Stomach (tissue), 9 donors: ENCODE data around the gene ZDHHC7. TPM values are rescaled to one million over a fixed set of nuclear protein-coding genes. Genes with fewer than 3 reads are reported as not detected.

Experiments used
- DNase-seq, 2 donors: peaks; one replicate each; pipeline versions ENCODE4 v3.0.0 to v3.0.0-alpha.2; 2013 to 2019
- H3K27ac ChIP-seq, 5 donors: fragments of 200-600 bp in 4 of 5; sonication (generic) in 4 of 5; one replicate each; pipeline ENCODE4 v1.5.1; 2013 to 2019; ENCODE audit warnings: mild to moderate bottlenecking in 1 of 5, moderate library complexity in 1 of 5
- H3K27me3 ChIP-seq, 3 donors: fragments of 200-600 bp; sonication (generic); one replicate each; pipeline ENCODE4 v1.5.1; 2017 to 2019; ENCODE audit warnings: mixed run types in 1 of 3
- H3K36me3 ChIP-seq, 4 donors: fragments of 200-600 bp; sonication (generic); 1 replicate in 3 of 4; 2 replicates in 1 of 4; pipeline ENCODE4 v1.5.1; 2016 to 2019
- H3K4me1 ChIP-seq, 4 donors: fragments of 200-600 bp; sonication (generic); one replicate each; pipeline ENCODE4 v1.5.1; 2016 to 2019
- H3K4me3 ChIP-seq, 4 donors: fragments of 200-600 bp; sonication (generic) in 3 of 4; one replicate each; pipeline ENCODE4 v1.5.1; 2016 to 2019; ENCODE audit warnings: mild to moderate bottlenecking in 1 of 4
- H3K9me3 ChIP-seq, 4 donors: fragments of 200-600 bp; sonication (generic); one replicate each; pipeline ENCODE4 v1.5.1; 2016 to 2019
- EP300 ChIP-seq: sonication (generic); formaldehyde crosslinking; IDR thresholded peaks from one replicate; pipeline ENCODE4 v1.6.1; 2017; ENCODE audit warnings: antibody characterized with exemption
- POLR2A ChIP-seq, 4 donors: fragments of 450-650 bp; IDR thresholded peaks; one replicate each; pipeline ENCODE4 v1.6.1; 2016; ENCODE audit warnings: antibody characterized with exemption in 4 of 4, control low read depth in 2 of 4, mild to moderate bottlenecking in 1 of 4, moderate library complexity in 1 of 4
- POLR2AphosphoS5 ChIP-seq, 3 donors: sonication (generic); formaldehyde crosslinking; IDR thresholded peaks; one replicate each; pipeline ENCODE4 v1.6.1; 2016; ENCODE audit warnings: antibody characterized with exemption in 3 of 3
- WGBS, 5 donors: extraction: QIAGEN DNeasy Blood & Tissue Kit in 3 of 5; methylation state at CpG; one replicate each; pipeline versions ENCODE4 v1.1.5 to v1.1.7; 2013 to 2018; 5-methylcytosine and 5-hydroxymethylcytosine counted together
- intact Hi-C: fragments of 100-400 bp; cut with DNase I; formaldehyde crosslinking; loops from one replicate; pipeline ENCODE4 v1.15.1; 2023; ENCODE audit warnings: low total_unique reads
- polyA plus RNA-seq, 3 donors: library from polyadenylated mRNA; stranded (reverse); fragments of 200-250 nt; gene quantifications; one replicate each; pipeline ENCODE4 v1.2.3, GENCODE V29; 2013
- total RNA-seq, 5 donors: library from RNA; depleted of rRNA; stranded (reverse); fragments of >200 nt; gene quantifications; one replicate each; pipeline versions ENCODE4 v1.1.0 to v1.2.3, GENCODE V29; 2014 to 2016
- TF ChIP-seq, protein P1 (sequence below), 7 experiments: fragments of 450-650 bp in 4 of 7; fragments of 200-600 bp in 3 of 7; sonication (generic) in 3 of 7; IDR thresholded peaks; one replicate each; pipeline ENCODE4 v1.5.1; 2016 to 2019; ENCODE audit warnings: antibody characterized with exemption in 7 of 7, control low read depth in 2 of 7, mild to moderate bottlenecking in 1 of 7
- donor health status: healthy with polysubstance abuse.
- donor health status: Bipolar disorder and iron deficiency.
- donor health status: healthy.

Gene ZDHHC7
- total and polyA plus RNA-seq, 8 donors: 15.0 to 358 (median 56.2) TPM

DNA sequence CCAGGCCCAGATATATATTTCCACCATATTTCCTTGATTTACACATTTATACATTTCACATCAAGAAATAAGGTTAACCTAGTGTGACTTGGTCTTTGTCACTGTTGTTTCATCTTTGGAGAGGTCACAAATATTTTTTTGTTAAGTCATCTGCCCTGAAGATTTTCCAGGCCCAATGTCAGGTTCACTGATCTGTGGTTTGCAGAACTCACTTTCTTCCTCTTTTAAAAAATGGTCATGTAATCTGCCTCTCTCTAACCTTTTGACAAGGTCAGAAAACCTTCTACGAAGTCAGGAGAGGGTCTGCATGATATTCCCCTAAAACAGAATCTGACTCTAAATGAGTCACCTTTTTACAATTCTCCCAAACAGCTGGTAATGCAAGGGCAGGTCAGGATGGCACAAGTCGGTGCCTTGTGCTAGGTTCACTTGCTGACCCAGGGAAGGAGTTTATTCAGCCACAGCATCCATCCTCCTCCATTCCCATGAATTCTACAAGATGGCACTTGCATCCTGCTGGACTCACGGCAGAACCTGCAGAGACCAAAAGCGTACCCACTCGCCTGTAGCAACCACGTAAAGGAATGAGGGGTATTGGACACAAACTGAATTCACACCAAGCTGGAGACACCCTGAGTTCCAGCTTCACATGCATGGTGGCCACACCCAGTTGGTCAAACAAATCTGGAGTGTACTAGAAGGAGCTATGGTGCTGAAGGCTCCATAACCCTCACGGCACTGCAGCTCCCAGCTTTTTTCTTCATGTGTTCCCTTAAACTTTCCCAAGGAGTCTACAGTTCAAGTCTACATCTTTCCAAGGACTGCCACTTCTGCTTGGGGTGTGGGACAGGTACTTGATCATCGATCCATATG lies 14.7 kb upstream of the ZDHHC7 start:
- H3K4me1 ChIP-seq: peaks cover 13 to 54% (median 39%) of the 10 kb centered on the region in 4 donors
- H3K36me3 ChIP-seq: no peaks in the 10 kb centered on the region
- H3K27me3 ChIP-seq: no peaks in the 10 kb centered on the region
- peak; percentile 46 to 72 for DNase-seq
- peak overlapping the region; percentile 32 to 97 (median 95) for H3K27ac ChIP-seq
- WGBS, 5 donors: 65 to 76% (median 70%) methylated on average over 8 of the region's 8 CpGs
- peak overlapping the region in 2 of 4 donors; percentile 69 to 79 for H3K4me3 ChIP-seq
- TF ChIP-seq EP300: no peak
- peak in 1 of 3 donors; percentile 29 for TF ChIP-seq POLR2AphosphoS5 (IDR thresholded peaks at IDR 0.05)
- no peaks in the 10 kb centered on the region for H3K9me3 ChIP-seq
- intact Hi-C loops: no loop called here

GRCh38 chr16:85019659-85020245 lies 8.4 kb upstream of the ZDHHC7 start:
- H3K36me3 ChIP-seq: no peaks in the 10 kb centered on the region
- H3K4me1 ChIP-seq: peaks cover 6 to 24% (median 12%) of the 10 kb centered on the region in 4 donors
- H3K27ac ChIP-seq: peak overlapping the region in 4 of 5 donors; percentile 25 to 53 (median 36)
- DNase-seq: peak in 1 of 2 donors; percentile 90
- no peak overlapping the region for H3K4me3 ChIP-seq
- whole genome bisulfite sequencing, 5 donors: 25 to 50% (median 35%) methylated on average over 9 of the region's 9 CpGs
- intact Hi-C loops: no loop called here
- TF ChIP-seq EP300: no peak
- TF ChIP-seq POLR2AphosphoS5 (IDR thresholded peaks at IDR 0.05): peak in 1 of 3 donors; percentile 8
- H3K27me3 ChIP-seq: no peaks in the 10 kb centered on the region
- H3K9me3 ChIP-seq: no peaks in the 10 kb centered on the region

DNA sequence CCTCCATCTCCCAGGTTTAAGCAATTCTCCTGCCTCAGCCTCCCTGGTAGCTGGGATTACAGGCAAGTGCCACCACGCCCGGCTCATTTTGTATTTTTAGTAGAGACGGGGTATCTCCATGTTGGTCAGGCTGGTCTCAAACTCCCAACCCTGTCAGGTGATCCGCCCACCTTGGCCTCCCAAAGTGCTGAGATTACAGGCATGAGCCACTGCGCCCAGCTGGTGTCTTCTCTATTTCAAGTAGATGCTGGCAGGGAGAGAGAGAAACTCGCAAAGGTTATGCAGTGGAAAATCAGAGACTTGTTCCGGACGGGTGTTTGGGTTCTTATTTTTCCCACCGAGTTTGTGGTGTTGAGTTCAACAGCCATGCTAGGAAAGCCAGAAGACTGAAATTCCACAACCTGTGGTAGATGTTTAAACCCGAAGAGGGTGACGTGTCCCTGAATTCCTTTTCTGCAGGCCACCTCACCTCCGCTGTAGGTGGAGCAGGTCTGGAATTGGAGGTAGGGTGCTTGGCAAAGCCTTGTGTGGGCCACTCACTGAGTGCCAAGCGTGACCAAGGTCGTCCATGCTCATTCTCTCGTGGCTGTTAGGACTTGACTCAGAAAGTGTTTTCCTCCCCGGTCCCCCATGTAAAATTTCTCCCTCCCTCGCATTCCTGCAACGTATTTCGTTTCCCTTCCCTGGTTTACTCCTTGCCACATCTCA lies 7.3 kb upstream of the ZDHHC7 start:
- Histone ChIP-seq H3K27me3 (no peaks in the 10 kb centered on the region), H3K4me1 (peaks cover 6 to 35% (median 18%) of the 10 kb centered on the region in 4 donors), H3K4me3 (no peak overlapping the region), H3K9me3 (no peaks in the 10 kb centered on the region), H3K36me3 (no peaks in the 10 kb centered on the region), H3K27ac (no peak overlapping the region)
- TF ChIP-seq POLR2AphosphoS5 (IDR thresholded peaks at IDR 0.05) (no peak), POLR2A (IDR thresholded peaks at IDR 0.05) (no peak), EP300 (no peak)
- TF ChIP-seq, protein P1, sequence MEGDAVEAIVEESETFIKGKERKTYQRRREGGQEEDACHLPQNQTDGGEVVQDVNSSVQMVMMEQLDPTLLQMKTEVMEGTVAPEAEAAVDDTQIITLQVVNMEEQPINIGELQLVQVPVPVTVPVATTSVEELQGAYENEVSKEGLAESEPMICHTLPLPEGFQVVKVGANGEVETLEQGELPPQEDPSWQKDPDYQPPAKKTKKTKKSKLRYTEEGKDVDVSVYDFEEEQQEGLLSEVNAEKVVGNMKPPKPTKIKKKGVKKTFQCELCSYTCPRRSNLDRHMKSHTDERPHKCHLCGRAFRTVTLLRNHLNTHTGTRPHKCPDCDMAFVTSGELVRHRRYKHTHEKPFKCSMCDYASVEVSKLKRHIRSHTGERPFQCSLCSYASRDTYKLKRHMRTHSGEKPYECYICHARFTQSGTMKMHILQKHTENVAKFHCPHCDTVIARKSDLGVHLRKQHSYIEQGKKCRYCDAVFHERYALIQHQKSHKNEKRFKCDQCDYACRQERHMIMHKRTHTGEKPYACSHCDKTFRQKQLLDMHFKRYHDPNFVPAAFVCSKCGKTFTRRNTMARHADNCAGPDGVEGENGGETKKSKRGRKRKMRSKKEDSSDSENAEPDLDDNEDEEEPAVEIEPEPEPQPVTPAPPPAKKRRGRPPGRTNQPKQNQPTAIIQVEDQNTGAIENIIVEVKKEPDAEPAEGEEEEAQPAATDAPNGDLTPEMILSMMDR (IDR thresholded peaks at IDR 0.05): no peak
- 76 to 82% (median 79%) methylated on average over 19 of the region's 19 CpGs for WGBS, 5 donors
- DNase-seq: no peak
- intact Hi-C loops: no loop called here

GRCh38 chr16:85017633-85018032 lies 6.3 kb upstream of the ZDHHC7 start:
- no peak for DNase-seq
- Histone ChIP-seq H3K4me1 (peaks cover 6 to 40% (median 20%) of the 10 kb centered on the region in 4 donors), H3K4me3 (no peak overlapping the region), H3K27ac (no peak overlapping the region), H3K36me3 (no peaks in the 10 kb centered on the region), H3K9me3 (no peaks in the 10 kb centered on the region), H3K27me3 (no peaks in the 10 kb centered on the region)
- WGBS, 5 donors: 82 to 87% (median 83%) methylated on average over 8 of the region's 8 CpGs
- no peak for TF ChIP-seq POLR2A (IDR thresholded peaks at IDR 0.05)
- TF ChIP-seq POLR2AphosphoS5 (IDR thresholded peaks at IDR 0.05): no peak
- TF ChIP-seq, protein P1 (IDR thresholded peaks at IDR 0.05): no peak
- no peak for TF ChIP-seq EP300
- intact Hi-C loops: no loop called here

- no peaks in the 10 kb centered on the region for H3K9me3 ChIP-seq
- H3K27ac ChIP-seq: no peak overlapping the region
- no peaks in the 10 kb centered on the region for H3K27me3 ChIP-seq
- H3K4me1 ChIP-seq: peaks cover 6 to 44% (median 21%) of the 10 kb centered on the region in 4 donors
- no peaks in the 10 kb centered on the region for H3K36me3 ChIP-seq
- intact Hi-C loops: no loop called here
- DNase-seq: no peak
- WGBS, 5 donors: 66 to 88% (median 83%) methylated on average over 4 of the region's 4 CpGs
- H3K4me3 ChIP-seq: no peak overlapping the region
- TF ChIP-seq, protein P1 (IDR thresholded peaks at IDR 0.05): no peak
- TF ChIP-seq POLR2AphosphoS5 (IDR thresholded peaks at IDR 0.05) (no peak), EP300 (no peak), POLR2A (IDR thresholded peaks at IDR 0.05) (no peak)
These were observed 5.8 kb upstream of the ZDHHC7 start for GRCh38 chr16:85017151-85017550.
